GM23338 (cell line): ENCODE measurements around the gene NADK2. TPM values are rescaled to one million over a fixed set of nuclear protein-coding genes. Genes with fewer than 3 reads are reported as not detected.

Source experiments
- ATAC-seq: fragments of 200-7000 bp; cut with Tn5 transposase; 3 replicates; pipeline ENCODE4 v1.9.1; 2020
- DNase-seq: peaks from one replicate; pipeline ENCODE4 v3.0.0-alpha.2; 2015; ENCODE audit warnings: low spot score
- H2AFZ ChIP-seq: fragments of 200-600 bp; sonication (generic); 2 replicates; pipeline ENCODE4 v1.8.0; 2016; ENCODE audit warnings: antibody characterized with exemption, mild to moderate bottlenecking, moderate library complexity
- H3F3A ChIP-seq: fragments of 200-600 bp; sonication (generic); replicated peaks from 2 replicates; pipeline ENCODE4 v1.8.0; 2017; ENCODE audit warnings: antibody characterized with exemption, mixed run types, low read depth
- H3K27ac ChIP-seq: fragments of 200-600 bp; sonication (generic); 2 replicates; pipeline ENCODE4 v1.6.1; 2016; ENCODE audit warnings: low read depth
- H3K27me3 ChIP-seq: fragments of 200-600 bp; sonication (generic); 2 replicates; pipeline ENCODE4 v1.8.0; 2016; ENCODE audit warnings: mild to moderate bottlenecking, mixed run types, moderate library complexity; ENCODE audit not compliant: insufficient read depth
- H3K36me3 ChIP-seq: fragments of 200-600 bp; sonication (generic); 2 replicates; pipeline ENCODE4 v1.8.0; 2016; ENCODE audit warnings: mild to moderate bottlenecking; ENCODE audit not compliant: insufficient read depth
- H3K4me1 ChIP-seq: fragments of 200-600 bp; sonication (generic); 2 replicates; pipeline ENCODE4 v1.8.0; 2016; ENCODE audit warnings: mild to moderate bottlenecking, moderate library complexity; ENCODE audit not compliant: insufficient read depth
- H3K4me2 ChIP-seq: fragments of 200-600 bp; sonication (generic); 2 replicates; pipeline ENCODE4 v1.7.1; 2017; ENCODE audit warnings: mixed run types
- H3K4me3 ChIP-seq: fragments of 200-600 bp; sonication (generic); 2 replicates; pipeline ENCODE4 v1.6.1; 2016; ENCODE audit warnings: mixed run types
- H3K79me2 ChIP-seq: fragments of 200-600 bp; sonication (generic); replicated peaks from 2 replicates; pipeline ENCODE4 v1.8.0; 2017; ENCODE audit warnings: mild to moderate bottlenecking; ENCODE audit not compliant: insufficient read depth
- H3K9me2 ChIP-seq: fragments of 200-600 bp; sonication (generic); 2 replicates; pipeline ENCODE4 v1.8.0; 2017; ENCODE audit not compliant: insufficient read depth
- H4K20me1 ChIP-seq: fragments of 200-600 bp; sonication (generic); replicated peaks from 2 replicates; pipeline ENCODE4 v1.8.0; 2017; ENCODE audit warnings: mild to moderate bottlenecking; ENCODE audit not compliant: insufficient read depth
- H3K27ac Mint-ChIP-seq: 2 replicates; pipeline ENCODE4 v1.8.0; 2020; ENCODE audit warnings: inconsistent platforms, mild to moderate bottlenecking, moderate library complexity, mixed read lengths
- H3K27me3 Mint-ChIP-seq: 3 replicates; pipeline ENCODE4 v1.8.0; 2022; ENCODE audit warnings: low read depth, mild to moderate bottlenecking, moderate library complexity, mixed read lengths, inconsistent platforms; ENCODE audit not compliant: insufficient read depth, poor library complexity
- H3K36me3 Mint-ChIP-seq: 3 replicates; pipeline ENCODE4 v1.8.0; 2021; ENCODE audit warnings: low read depth, mild to moderate bottlenecking, inconsistent platforms, moderate library complexity, mixed read lengths
- H3K4me1 Mint-ChIP-seq: 3 replicates; pipeline ENCODE4 v1.8.0; 2020; ENCODE audit warnings: mild to moderate bottlenecking, inconsistent platforms, mixed read lengths
- H3K4me3 Mint-ChIP-seq: 3 replicates; pipeline ENCODE4 v1.8.0; 2021; ENCODE audit warnings: moderate library complexity, mild to moderate bottlenecking, inconsistent platforms, mixed read lengths
- H3K9me3 Mint-ChIP-seq: 3 replicates; pipeline ENCODE4 v1.8.0; 2020; ENCODE audit warnings: moderate library complexity, mild to moderate bottlenecking, inconsistent platforms, mixed read lengths
- ETS1 ChIP-seq: IDR thresholded peaks from 2 replicates; pipeline ENCODE4 v1.6.1; 2016; ENCODE audit warnings: antibody characterized with exemption
- EZH2 ChIP-seq: fragments of 200-600 bp; sonication (generic); IDR thresholded peaks from one replicate; pipeline ENCODE4 v1.8.0; 2017; ENCODE audit warnings: antibody characterized with exemption, mild to moderate bottlenecking, low read depth; ENCODE audit not compliant: unreplicated experiment
- EZH2phosphoT487 ChIP-seq: fragments of 200-600 bp; sonication (generic); IDR thresholded peaks from one replicate; pipeline ENCODE4 v1.8.1; 2018; ENCODE audit warnings: antibody characterized with exemption; ENCODE audit not compliant: unreplicated experiment
- NANOG ChIP-seq: IDR thresholded peaks from 2 replicates; pipeline ENCODE4 v1.6.1; 2016; ENCODE audit warnings: antibody characterized with exemption, borderline replicate concordance
- POLR2AphosphoS5 ChIP-seq: IDR thresholded peaks from 2 replicates; pipeline ENCODE4 v1.6.1; 2016; ENCODE audit warnings: antibody characterized with exemption, low read depth
- STAT1 ChIP-seq: IDR thresholded peaks from one replicate; pipeline ENCODE4 v1.6.1; 2016; ENCODE audit warnings: antibody characterized with exemption; ENCODE audit not compliant: unreplicated experiment
- ZNF114 ChIP-seq: fragments of 250-450 bp; sonication (Bioruptor Pico); IDR thresholded peaks from 2 replicates; pipeline ENCODE4 v1.5.0; 2020; ENCODE audit warnings: mild to moderate bottlenecking, moderate library complexity
- ZNF331 ChIP-seq: fragments of 250-450 bp; sonication (Bioruptor Pico); IDR thresholded peaks from 2 replicates; pipeline ENCODE4 v1.5.0; 2020; ENCODE audit warnings: low read depth, mild to moderate bottlenecking, moderate library complexity
- ZNF462 ChIP-seq: fragments of 250-450 bp; sonication (Bioruptor Pico); IDR thresholded peaks from 2 replicates; pipeline ENCODE4 v1.5.0; 2020; ENCODE audit warnings: mild to moderate bottlenecking, moderate library complexity
- polyA plus RNA-seq: library from polyadenylated mRNA; unstranded; fragments of >200 nt; fragmentation: Nextera tagmentation; extraction: Ambion mirVana; gene quantifications from 2 replicates; pipeline ENCODE4 v1.2.1, GENCODE V29; 2016
- total RNA-seq: library from RNA; depleted of rRNA; stranded (reverse); fragments of >200 nt; shearing (Covaris generic); gene quantifications from 2 replicates; pipeline ENCODE4 v1.2.3, GENCODE V29; 2014

Gene NADK2
- total and polyA plus RNA-seq, 2 experiments from 2014 or later: 4.5 to 16.0 TPM

DNA sequence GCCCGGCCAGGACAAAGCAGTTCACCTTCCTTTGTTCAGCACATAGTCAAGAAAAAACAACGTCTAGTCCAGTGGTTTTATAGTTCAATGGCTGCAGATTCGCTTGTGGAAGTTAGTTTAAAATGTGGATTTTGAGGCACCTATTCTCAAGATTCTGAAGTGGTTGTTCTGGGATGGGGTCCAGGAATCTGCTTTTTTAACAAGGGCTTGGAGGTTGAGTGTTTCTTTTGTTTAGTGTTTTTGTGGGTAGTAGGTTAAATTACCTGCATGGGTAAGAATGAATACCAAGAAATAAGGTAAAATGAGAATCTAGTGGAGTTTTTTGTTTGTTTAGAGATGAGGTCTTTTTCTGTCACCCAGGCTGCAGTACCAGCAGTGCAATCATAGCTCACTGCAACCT, 28.4 kb upstream of the NADK2 start (continued):
- TF ChIP-seq ZNF462 (CRISPR knock-in tag): no peak
- no peak for TF ChIP-seq EZH2phosphoT487
- TF ChIP-seq STAT1: no peak
- no peak for TF ChIP-seq NANOG
- TF ChIP-seq ZNF331 (CRISPR knock-in tag): no peak
- TF ChIP-seq POLR2AphosphoS5: no peak

DNA sequence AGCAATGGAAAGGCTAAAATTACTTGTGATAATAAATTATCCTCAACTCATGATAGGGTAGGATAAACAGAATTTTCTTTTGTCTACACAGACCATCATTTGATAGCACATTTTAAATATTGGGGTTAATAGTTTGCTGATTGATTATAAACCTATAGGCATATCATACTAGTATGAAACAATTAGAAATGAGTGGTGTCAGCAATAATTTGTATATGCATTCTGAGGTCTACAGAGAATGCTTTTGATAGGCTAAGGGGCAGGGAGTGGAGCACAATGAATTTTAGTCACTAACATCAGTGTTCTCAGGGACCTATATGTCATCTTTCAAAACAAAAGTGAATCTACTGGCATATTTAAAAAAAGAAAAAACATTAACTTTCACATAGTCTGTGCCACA, 27.8 kb upstream of the NADK2 start:
- no peak overlapping the region for H2AFZ ChIP-seq
- H3K27me3 ChIP-seq: no peaks in the 10 kb centered on the region
- no peaks in the 10 kb centered on the region for H3K79me2 ChIP-seq
- H3K4me3 Mint-ChIP-seq: no peak overlapping the region
- no peaks in the 10 kb centered on the region for H3K36me3 Mint-ChIP-seq
- no peak overlapping the region for H3K27ac Mint-ChIP-seq
- no peaks in the 10 kb centered on the region for H3F3A ChIP-seq
- H3K9me2 ChIP-seq: no peaks in the 10 kb centered on the region
- H3K4me3 ChIP-seq: no peak overlapping the region
- no peaks in the 10 kb centered on the region for H3K36me3 ChIP-seq
- DNase-seq (no peak), ATAC-seq (no peak)
- H3K27me3 Mint-ChIP-seq: peaks cover 3% of the 10 kb centered on the region
- no peak overlapping the region for H3K27ac ChIP-seq
- no peaks in the 10 kb centered on the region for H3K4me1 ChIP-seq
- no peaks in the 10 kb centered on the region for H4K20me1 ChIP-seq
- H3K4me1 Mint-ChIP-seq: peaks cover 7% of the 10 kb centered on the region
- no peak overlapping the region for H3K4me2 ChIP-seq
- H3K9me3 Mint-ChIP-seq: no peaks in the 10 kb centered on the region; the same call in 2 of the 3 replicates
- TF ChIP-seq EZH2 (no peak), STAT1 (no peak), ETS1 (no peak), ZNF114 (CRISPR knock-in tag) (no peak), POLR2AphosphoS5 (no peak), ZNF462 (CRISPR knock-in tag) (no peak), ZNF331 (CRISPR knock-in tag) (no peak)
